Dermis blood vessel endothelial cell (primary cell): Measurements from ENCODE around the gene SGK2. TPM values are rescaled to one million over a fixed set of nuclear protein-coding genes. Genes with fewer than 3 reads are reported as not detected.
A peak's percentile ranks its signal among the peaks of the same experiment; 100 is the strongest.

Experiments
- DNase-seq: peaks from one replicate; pipeline ENCODE4 v3.0.0; 2010
- total RNA-seq: library from RNA; depleted of rRNA; stranded (reverse); fragments of >200 nt; gene quantifications from 2 replicates; pipeline ENCODE4 v1.2.3, GENCODE V29; 2014

SGK2 gene
- total RNA-seq, 1 donor from 2014 or later = 0.34 TPM

DNA sequence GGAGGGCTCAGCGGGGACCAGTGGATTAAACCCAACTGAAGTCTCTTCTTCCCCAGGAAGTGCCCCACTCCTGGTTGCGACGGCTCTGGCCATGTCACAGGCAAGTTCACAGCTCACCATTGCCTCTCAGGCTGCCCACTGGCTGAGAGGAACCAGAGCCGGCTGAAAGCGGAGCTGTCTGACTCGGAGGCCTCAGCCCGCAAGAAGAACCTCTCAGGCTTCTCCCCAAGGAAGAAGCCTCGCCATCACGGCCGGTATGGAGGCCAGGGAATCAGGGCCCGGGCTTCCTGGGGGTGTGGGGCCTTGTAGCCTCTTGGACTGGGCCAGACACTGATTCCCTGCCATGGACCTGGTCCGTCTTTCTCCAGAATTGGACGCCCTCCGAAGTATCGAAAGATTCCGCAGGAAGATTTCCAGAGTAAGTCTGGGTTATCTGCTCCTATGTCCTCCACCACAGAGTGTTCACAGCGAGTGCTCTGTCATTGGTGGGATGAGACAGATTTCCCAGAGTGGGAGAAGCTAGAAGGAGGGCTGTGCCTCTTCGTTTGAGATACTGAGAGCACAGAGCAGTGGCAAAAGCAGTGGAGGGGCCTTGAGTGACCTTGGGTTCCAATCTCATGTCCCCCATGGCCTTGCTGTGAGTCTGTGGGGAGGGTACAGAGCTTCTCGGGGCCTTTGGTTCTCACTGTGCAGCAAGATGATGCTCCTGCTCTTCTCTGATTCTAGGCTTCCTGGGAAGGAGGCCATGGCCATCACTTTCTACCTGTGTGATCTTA lies 22.6 kb upstream of the SGK2 start:
- no peak for DNase-seq

DNA sequence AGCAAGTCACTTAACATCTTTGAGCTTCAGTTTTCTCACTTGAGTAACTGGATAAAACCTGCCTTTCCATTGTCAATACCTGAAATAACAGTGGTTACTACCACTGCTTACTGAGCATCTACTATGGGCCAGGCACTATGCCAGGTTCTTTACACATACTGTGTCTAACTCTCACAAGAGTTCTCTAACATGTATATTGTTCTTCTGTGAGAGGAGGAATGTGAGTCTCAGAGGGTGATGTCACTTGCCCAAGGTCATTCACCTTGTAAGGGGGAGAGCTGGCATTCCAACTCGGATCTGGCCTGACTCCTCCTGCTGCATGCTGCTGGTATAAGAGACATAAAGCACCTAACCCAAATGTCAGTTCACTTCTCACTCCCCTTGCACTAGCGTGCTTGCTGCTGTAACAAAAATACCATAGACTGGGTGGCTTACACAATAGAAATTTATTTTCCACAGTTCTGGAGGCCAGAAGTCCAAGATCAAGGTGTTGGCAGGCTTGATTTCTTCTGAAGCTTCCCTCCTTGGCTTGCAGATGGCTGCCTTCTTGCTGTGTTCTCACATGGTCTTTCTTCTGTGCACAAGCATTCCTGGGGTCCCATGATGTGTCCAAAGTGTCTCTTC lies 21.9 kb upstream of the SGK2 start:
- DNase-seq = peak; percentile 12

DNA sequence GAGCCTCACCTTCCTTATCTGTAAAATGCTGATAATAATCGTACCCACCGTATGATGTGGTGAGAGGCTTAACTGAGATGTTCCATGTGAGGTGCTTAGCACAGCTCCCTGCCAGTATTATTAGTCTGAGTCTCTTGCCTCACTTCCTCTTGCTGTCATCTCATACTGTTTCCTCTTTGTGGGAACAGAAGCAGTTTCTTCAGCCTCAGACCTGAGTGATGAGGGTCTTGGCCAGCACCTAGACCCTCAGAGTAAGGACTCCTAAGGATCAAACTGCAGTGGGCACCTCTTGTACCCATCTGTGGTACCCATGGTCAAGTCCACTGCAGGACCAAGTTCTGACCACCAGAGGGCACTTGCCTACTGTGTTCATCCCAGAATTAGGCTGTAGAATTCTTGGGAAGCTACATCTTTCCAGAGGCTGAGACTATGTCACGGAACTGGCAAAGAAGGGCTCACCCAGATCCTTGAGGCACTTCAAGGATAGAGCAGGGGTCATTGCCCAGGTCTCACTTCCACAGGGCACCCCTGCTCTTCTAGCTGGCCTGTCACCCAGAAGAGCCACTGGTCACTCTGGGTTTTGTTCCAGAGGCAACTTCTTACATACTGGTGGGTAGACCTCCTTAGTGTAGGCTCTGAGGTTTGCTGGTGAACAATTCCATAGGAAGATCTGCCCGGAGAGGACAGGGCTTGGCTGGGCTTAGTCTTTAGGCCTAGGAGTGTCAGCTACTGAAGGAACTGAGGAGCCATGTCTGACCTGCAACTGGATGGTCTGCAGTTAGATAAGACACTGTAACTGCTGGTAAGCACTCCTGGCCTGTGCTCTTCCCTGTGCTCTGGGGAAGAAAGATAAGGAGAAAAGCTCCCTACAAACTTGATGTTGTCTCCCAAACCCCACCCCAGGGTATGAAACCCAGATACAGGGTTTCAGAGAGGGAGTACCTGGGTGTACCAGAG lies 20.6 kb upstream of the SGK2 start:
- peak; percentile 81 for DNase-seq

DNA sequence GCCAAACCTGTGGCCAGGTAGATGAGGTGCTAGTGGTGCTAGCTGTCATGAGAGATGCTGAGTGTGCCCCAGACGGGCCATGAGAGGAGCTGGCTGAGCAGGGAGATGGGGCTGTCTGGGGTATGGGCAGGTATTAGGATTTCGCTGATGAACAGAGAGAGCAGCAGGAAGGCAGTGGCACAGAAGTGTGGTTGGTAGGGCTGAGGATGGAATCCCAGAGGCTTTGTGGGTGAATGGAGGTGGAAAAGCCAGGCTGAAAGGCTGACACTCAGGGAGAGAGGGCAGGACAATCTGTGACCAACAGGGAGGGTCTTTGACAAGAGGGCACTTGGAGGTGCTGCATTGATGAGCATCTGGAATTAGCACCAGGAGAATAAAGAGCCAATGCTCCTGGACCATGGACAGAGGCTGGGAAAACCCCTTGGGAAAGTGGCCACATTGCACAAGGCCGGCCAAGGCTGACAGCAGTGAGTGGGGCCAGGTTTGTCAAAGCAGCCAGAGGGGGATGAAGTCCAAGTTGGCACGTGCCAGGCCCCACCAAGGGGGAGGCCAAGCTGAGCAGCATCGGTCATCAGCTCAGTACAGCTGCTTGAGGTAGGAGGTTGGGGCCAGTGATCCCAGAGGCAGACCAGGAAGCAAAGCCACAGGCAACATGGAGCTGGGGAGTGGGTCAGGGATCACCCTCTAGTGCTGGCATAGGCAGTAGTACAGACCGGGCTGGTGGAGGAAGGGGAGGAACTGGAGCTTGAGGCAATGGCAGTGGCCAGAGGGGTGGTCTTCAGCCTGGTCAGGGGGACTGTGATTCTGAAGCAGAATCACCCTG lies 19.7 kb upstream of the SGK2 start:
- DNase-seq = no peak

DNA sequence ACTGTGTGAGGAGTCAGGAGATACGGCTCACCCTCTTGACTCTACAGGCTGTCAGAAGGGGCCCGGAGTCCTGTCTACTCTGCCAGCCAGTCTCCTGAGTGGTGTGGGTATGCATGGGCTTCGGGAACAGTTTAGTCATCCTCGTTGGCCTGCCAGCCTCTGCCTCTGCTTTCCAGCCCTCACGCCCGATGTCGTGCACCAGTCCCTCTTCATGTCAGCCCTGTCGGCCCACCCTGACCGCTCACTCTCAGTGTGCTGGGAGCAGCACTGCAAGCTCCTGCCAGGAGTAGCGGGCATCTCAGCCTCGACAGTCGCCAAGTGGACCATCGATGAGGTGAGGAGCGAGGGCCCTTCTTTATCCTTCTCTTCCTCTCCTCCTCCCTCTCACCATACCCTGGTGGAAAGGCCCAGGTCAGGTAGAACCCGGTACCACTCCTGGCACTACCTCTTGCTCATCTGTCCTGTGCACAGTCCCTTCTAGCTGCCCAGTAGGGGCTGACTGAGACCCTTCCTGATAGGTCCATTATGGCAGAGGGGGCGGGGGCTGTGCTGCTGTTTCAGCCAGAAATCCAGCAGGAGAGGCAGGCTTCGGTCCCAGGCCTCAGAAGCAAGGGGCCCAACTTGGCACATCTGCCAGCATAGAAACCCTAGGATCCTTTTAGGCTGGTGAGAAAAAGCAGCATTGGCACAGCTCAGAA lies 18.7 kb upstream of the SGK2 start:
- no peak for DNase-seq

DNA sequence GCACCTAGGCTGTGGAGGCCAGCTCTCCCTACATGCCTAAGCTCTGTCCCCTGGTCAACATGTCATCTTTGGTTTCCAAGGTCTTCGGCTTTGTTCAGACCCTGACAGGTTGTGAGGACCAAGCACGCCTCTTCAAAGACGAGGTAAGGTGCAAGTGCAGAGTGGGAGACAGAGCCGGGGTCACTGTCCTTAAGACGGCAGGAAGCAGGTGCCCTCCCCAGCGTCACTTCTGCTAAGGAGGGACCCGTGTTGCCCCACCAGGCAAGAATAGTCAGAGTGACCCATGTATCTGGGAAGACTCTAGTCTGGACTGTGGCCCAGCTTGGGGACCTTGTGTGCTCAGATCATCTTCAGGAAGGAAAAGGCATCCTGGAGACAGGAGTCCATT lies 18.2 kb upstream of the SGK2 start:
- no peak for DNase-seq

DNA sequence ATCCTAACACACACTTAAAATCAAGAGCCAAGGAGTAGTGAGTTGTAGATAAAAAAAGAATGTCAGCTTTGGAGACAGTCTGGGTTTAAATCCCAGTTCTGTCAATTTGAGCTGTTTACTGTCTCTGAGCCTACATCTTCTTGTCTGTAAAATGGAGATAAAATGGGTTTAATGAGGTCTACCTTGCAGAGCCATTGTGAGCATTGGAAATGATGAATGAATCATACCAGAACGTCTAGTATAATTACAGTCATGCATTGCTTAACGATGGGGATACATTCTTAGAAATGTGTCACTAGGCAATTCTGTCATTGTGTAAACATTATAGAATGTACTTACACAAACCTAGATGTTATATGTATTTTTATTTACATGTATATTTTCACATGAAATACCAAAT lies 17.6 kb upstream of the SGK2 start:
- no peak for DNase-seq

DNA sequence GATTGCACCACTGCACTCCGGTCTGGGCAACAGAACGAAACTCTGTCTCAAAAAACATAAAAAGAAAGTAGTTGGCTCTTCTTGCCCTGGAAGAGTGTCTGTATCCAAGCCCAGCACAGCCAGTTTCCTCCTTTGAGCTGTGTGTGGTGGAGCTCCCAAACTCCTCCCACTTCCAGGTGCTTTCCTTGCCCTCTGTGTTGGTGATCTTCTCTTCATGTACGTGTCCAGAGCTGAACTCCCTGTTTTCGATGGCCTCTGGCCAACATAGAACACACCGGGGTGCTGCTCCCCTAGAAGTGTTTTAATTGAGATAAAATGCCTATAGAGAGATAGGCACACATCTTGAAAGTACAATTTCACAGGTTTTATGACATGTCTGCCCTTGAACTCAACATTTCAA lies 16.7 kb upstream of the SGK2 start:
- DNase-seq = no peak

DNA sequence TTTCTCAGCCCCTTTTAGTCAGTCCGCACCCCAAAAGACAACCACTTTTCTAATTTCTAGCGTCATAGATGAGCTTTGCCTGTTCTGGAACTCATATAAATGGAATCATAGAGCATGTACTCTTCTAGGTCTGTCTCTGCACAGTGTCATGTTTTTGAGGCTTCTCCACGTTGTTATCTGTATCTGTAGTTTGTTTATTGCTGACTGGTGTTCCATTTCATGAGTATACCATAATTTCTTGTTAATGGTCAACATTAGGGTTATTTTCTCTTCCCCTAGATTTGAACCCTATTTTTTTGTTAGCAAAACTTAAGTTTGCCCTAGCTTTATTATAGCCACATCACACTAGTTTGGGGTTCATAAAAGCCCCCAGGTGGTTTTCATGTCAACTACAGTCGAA lies 16.2 kb upstream of the SGK2 start:
- DNase-seq = no peak

DNA sequence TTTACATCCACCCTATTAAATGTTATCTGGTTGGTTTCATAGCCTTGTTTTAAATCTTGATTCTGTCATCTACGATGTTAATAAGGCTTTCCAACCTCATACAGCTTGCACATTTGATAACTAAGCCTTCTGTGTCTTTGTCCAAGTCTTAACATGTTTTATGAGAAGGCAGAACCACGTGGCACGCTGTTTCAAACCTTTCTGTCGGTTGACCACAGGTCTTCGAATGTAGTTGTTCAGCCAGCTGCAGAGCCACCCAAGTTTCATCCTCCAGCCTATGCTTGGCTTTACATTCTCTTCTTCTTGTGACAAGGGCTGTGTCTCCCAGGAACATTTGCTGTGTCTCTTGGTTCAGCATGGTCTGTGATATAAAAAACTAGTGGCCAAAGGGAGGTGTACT lies 15.7 kb upstream of the SGK2 start:
- no peak for DNase-seq

DNA sequence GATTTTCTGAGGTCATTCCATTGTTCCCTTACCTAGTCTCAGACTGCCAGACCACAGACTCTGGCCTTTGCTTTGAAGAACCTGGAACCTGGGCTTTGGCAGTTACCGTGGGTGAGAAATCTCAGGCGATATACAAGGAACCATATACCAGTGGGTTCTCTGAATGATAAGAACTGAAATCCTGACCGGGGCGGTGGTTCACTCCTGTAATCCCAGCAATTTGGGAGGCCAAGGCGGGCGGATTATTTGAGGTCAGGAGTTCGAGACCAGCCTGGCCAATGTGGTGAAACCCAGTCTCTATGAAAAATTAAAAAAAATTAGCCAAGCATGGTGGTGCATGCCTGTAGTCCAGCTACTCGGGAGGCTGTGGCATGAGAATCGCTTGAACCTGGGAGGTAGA lies 14.3 kb upstream of the SGK2 start:
- DNase-seq = peak; percentile 62

DNA sequence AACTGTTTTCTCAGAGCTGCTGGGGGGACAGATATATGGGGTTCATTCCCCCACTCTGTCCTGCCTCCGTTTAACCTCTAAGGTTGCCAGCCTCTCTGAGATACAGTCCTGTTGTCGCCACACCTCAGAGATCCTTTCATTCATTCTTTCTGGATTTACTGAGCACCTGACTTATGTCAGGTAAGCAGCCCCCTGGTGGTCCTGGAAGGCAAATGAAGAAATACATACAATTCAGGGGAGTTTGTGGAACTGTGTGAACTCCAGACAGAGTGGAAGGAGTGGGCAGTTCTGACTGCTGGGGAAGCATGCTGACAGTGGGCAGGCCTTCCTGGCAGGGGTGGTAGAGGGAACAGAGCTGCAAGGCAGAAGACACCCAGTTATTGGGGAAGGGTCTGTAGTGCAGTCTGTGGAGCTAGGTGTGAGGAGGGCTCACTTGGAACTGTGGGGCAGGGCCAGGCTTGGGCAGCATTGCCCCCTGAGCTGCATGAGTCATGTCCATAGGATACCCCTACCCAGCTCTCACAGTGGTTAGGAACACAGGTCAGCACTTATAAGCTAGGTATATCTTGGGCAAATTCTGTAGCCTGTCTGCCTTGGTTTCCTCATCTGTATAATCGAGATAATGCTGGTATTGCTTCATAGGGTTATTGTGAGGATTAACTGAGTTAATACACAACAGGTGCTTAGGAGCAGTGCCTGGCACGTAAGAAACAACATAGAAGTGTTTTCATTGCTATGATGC lies 12.8 kb upstream of the SGK2 start:
- no peak for DNase-seq

DNA sequence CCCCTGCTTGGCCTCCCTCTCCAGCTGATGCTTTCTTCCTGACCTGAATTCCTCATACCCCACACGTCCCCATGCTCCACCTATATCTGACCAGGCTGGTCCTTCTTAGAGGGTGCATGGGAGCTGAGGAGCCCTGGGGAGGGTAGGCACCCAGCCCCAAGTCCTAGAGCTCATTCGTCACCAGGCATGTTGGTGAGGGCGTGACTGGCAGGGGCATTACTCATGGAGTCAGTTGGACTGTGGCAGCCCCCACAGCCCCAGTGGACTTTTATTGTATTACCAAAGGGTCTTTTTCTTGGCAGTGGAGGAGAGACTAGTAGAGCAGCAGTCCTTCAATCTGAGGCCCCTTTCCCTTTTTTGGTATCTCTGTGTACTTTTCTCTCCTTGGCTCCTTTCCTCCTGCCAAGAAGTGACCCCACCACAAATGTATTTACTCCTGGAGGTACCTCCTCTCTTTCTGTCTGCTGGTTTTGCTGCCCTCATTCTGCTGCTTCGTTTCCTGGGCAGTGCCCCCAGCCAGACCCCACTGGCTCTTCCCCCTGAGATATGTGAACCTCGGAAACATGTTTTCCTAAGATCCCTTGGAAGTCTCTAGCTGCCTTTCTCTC lies 10.4 kb upstream of the SGK2 start:
- no peak for DNase-seq

DNA sequence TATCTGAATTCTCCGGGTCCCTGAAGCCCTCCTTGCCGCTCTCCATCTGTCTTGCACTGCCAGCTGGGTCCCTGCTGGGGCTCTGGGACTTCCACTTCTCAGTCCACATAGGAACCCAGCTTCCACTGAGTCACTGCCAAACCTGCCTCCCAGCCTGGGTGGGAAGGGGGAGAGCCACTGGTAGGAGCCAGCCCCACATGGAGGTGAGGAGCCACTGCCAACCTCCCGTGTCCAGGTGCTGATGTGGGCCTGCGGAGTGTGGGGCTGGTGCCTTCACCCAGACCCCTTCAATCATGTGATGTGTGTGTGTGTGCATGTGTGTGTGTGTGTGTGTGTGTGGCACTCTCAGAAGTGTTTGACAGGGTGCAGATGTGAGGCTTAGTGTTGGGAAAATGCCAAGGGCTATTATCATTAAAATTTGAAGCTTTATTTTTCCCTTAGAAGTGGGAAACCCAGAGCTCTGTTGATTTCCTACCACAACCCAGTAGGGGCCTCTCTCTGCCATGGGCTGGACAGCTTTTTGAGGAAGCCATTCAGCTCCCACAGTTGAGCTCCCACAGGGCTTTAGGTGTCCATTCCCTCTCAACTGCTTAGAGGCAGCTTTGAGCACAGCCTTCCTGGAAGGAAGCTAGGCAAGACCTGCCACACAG lies 9.3 kb upstream of the SGK2 start:
- no peak for DNase-seq

DNA sequence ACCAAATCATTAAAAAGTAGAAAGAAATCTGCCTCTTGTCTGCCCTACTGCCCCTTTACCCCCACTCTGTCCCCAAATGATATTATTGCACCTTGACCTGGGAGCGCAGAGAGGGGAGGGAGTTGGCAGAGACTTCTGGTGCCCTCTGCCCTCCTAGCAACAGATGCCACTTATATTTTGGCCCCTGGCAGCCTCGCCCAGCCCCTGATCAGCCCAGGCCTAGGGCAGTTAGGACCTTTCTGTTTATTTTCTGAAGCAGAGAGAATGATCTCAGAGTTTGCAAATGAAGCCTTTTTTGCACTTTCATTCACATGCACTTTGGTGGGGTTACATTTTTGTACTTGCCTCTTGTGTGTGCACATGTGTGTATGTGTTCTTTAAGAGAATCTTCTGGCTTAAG lies 8.4 kb upstream of the SGK2 start:
- no peak for DNase-seq

DNA sequence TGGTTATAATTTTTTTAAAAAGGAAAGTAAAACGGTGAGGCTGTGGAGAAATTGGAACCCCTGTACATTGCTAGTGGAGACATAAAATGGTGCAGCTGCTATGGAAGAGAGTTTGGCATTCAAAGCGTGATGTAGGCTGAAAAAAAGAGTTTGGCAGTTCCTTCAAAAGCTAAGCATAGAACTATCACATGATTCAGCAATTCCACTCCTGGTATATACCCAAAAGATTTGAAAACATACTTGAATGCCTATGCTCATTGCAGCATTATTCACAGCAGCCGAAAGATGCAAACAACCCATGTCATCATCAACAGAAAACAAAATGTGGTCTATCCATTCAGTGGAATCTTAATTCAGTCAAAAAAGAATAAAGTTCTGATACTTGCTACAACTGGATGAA lies 4.5 kb upstream of the SGK2 start:
- DNase-seq = no peak

DNA sequence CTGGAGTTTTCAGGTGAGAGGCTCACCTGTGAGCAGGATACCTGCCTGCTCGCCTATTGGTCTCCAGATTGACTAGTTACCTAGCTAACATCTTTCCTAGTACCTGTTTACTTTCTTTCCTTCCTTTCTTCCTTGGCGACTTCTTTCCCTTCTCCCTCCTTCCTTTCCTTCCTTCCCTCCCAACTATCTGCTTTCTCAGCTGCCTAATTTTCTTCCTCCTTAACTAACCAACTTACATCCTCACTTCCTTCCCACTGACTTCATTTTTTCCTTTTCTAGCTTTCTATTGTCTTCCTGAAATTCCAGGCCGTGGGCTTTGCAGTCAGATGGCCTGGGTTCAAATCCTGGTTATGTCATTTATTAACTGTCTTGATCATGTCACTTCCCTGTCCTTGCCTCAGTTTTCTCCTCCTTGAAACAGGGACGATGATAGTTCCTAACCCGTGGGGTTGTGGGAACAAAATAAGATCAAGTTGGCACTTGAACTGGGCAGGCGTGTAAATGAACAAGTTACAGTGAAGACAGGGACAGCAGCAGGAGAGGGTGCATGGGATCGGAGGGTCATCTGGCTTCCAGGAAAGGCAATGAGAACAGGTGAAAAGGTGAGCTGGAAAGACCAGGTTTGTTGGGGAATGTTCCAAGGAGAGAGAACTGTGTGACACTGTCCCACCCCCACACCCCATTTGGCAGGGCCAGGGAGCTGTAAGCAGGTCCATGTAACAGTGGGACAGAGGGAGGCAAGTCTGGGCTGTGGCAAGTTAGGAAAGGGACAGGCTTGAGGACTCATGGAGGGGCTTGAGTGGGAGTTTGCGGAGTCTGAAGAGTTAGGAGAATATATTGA lies 540 bp downstream of the SGK2 start:
- no peak for DNase-seq

DNA sequence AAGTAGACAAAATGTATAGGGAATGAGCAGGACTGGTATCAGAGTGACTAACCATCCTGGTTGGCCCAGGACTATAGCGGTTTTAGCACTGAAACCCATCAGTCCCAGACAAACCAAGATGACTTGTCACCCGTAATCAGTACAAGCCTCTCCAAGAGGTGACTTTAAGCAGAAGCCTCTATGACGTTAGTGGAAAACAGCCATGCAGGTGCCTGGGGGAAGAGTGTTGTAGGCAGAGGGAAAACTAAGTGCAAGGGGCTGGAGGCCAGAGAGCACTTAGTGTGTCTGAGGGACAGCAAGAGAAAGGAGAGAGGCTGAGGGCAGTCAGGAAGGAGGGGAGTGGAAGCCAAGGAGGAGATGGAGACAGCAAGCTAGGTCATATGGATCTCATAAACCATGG lies 2.1 kb downstream of the SGK2 start:
- no peak for DNase-seq

DNA sequence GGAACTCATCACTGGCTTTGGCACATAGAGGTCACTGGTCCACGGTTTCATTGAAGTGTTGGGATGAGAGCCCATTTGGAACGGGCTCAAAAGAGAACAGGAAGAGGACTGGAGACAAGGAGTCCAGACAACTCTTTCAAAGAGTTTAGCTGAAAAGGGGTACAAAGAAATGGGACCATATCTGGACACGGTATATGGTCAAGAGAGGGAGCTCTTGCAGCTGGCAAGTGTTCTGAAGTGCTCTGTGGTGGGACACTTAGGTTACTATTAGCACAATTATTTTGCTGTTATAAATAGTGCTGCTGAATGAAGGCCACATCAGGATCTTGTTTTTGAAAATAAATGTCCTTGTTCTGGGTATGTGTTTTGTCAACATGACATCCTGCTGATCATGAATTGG lies 4.6 kb downstream of the SGK2 start:
- DNase-seq = peak; percentile 15
